ENCODE measurements around the gene WDR90.

DNA sequence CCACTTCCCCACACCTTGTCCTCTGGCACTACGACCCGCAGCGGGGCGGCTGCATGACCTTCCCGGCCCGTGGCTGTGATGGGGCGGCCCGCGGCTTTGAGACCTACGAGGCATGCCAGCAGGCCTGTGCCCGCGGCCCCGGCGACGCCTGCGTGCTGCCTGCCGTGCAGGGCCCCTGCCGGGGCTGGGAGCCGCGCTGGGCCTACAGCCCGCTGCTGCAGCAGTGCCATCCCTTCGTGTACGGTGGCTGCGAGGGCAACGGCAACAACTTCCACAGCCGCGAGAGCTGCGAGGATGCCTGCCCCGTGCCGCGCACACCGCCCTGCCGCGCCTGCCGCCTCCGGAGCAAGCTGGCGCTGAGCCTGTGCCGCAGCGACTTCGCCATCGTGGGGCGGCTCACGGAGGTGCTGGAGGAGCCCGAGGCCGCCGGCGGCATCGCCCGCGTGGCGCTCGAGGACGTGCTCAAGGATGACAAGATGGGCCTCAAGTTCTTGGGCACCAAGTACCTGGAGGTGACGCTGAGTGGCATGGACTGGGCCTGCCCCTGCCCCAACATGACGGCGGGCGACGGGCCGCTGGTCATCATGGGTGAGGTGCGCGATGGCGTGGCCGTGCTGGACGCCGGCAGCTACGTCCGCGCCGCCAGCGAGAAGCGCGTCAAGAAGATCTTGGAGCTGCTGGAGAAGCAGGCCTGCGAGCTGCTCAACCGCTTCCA is 15.7 kb upstream of the WDR90 start:
- no peak for TF ChIP-seq OSR2 (tag by site-specific recombination; IDR thresholded peaks at IDR 0.05)
- no peak for TF ChIP-seq ZNF785 (tag by site-specific recombination; IDR thresholded peaks at IDR 0.05)
- TF ChIP-seq, protein P1, sequence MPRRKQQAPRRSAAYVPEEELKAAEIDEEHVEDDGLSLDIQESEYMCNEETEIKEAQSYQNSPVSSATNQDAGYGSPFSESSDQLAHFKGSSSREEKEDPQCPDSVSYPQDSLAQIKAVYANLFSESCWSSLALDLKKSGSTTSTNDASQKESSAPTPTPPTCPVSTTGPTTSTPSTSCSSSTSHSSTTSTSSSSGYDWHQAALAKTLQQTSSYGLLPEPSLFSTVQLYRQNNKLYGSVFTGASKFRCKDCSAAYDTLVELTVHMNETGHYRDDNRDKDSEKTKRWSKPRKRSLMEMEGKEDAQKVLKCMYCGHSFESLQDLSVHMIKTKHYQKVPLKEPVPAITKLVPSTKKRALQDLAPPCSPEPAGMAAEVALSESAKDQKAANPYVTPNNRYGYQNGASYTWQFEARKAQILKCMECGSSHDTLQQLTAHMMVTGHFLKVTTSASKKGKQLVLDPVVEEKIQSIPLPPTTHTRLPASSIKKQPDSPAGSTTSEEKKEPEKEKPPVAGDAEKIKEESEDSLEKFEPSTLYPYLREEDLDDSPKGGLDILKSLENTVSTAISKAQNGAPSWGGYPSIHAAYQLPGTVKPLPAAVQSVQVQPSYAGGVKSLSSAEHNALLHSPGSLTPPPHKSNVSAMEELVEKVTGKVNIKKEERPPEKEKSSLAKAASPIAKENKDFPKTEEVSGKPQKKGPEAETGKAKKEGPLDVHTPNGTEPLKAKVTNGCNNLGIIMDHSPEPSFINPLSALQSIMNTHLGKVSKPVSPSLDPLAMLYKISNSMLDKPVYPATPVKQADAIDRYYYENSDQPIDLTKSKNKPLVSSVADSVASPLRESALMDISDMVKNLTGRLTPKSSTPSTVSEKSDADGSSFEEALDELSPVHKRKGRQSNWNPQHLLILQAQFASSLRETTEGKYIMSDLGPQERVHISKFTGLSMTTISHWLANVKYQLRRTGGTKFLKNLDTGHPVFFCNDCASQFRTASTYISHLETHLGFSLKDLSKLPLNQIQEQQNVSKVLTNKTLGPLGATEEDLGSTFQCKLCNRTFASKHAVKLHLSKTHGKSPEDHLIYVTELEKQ (tag by site-specific recombination; IDR thresholded peaks at IDR 0.05; ENCODE audit: borderline replicate concordance), result no peak
- no peak for TF ChIP-seq CTCF (tag by site-specific recombination; IDR thresholded peaks at IDR 0.05)
- no peak for TF ChIP-seq ZNF324 (tag by site-specific recombination; IDR thresholded peaks at IDR 0.05)

All from HEK293 (cell line).